Bronchial epithelial cell (primary cell): ENCODE results near the gene TREX2. TPM values are rescaled to one million over a fixed set of nuclear protein-coding genes. Genes with fewer than 3 reads are reported as not detected.

Source experiments
- DNase-seq: peaks from one replicate; pipeline ENCODE4 v3.0.0-alpha.2; 2010; ENCODE audit warnings: low read depth
- FAIRE-seq: peaks from 2 replicates; lab custom pipeline; 2011; peaks lifted over from hg19 to GRCh38; lab: Jason Lieb, UNC
- H3K27me3 ChIP-seq: 2 replicates; pipeline ENCODE4 v1.5.1; 2011; ENCODE audit warnings: low read length; ENCODE audit not compliant: control insufficient read depth, insufficient read depth
- H3K36me3 ChIP-seq: 2 replicates; pipeline ENCODE4 v1.5.1; 2011; ENCODE audit warnings: low read length; ENCODE audit not compliant: control insufficient read depth, insufficient read depth
- H3K4me3 ChIP-seq: 2 replicates; pipeline ENCODE4 v1.5.1; 2011; ENCODE audit warnings: mild to moderate bottlenecking, low read depth, low read length, control low read depth
- total RNA-seq: library from RNA; depleted of rRNA; stranded (reverse); fragments of >200 nt; gene quantifications from 2 replicates; pipeline ENCODE4 v1.2.1, GENCODE V29; 2014
- TF ChIP-seq, protein P1 (sequence below): IDR thresholded peaks from 2 replicates; pipeline ENCODE4 v1.5.1; 2011; ENCODE audit warnings: mild to moderate bottlenecking, moderate library complexity, low read length, control low read depth, inconsistent platforms; ENCODE audit not compliant: insufficient read depth, severe bottlenecking

Gene TREX2
- total RNA-seq, 1 donor from 2014 or later, result 5.5 TPM

DNA sequence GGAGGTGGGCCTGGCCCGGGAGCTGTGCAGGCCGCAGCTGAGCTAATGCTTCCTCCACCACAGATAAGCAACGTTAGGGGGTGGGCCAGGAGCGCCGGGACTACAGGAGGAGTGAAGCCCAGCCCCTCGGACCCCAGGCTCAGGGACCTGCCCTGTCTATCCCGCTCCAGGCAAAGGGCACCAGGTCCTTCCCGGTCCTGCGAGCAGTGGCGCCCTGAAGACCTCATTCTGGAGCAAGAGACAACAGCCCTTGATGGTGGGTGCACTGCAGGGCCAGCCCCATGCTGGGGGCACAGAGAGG lies 730 bp upstream of the TREX2 start:
- FAIRE-seq (no peak), DNase-seq (no peak)
- Histone ChIP-seq H3K4me3 (no peak overlapping the region), H3K36me3 (no peaks in the 10 kb centered on the region), H3K27me3 (no peaks in the 10 kb centered on the region)
- TF ChIP-seq, protein P1, sequence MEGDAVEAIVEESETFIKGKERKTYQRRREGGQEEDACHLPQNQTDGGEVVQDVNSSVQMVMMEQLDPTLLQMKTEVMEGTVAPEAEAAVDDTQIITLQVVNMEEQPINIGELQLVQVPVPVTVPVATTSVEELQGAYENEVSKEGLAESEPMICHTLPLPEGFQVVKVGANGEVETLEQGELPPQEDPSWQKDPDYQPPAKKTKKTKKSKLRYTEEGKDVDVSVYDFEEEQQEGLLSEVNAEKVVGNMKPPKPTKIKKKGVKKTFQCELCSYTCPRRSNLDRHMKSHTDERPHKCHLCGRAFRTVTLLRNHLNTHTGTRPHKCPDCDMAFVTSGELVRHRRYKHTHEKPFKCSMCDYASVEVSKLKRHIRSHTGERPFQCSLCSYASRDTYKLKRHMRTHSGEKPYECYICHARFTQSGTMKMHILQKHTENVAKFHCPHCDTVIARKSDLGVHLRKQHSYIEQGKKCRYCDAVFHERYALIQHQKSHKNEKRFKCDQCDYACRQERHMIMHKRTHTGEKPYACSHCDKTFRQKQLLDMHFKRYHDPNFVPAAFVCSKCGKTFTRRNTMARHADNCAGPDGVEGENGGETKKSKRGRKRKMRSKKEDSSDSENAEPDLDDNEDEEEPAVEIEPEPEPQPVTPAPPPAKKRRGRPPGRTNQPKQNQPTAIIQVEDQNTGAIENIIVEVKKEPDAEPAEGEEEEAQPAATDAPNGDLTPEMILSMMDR, result no peak

DNA sequence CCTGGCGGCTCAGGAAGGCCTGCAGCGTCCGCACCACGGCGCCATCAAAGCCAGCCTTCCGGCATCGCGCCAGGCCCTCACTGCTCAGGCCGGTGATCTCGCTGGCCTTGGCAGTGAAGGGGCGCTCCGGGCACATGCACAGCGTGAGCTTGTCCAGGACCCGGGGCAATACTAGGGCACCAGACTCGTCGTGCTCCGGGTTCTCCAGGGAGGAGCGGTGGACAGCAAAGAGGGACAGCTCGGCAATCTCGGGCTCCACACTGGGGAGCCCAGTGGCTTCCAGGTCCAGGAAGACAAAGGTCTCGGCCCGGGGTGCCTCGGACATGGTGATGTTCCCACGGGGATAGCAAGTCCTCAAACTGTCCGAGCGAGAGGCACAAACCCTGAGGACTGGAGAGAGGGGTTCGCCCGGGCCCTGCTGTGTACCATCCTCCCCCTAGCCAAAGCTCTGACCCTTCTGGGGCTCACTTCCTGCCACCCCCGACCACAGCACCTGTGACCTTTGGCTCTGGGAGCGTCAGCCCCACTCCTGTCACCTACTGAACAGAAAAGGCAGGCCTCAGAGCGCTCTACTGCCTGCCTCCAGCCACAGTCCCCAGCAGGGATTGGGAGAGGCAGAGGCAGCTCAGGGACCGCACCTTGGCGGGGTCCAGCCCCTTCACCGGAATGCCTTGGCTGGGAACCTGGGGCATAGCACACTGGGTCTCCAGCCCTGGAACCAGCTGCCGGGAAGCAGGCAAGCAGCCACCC lies 575 bp downstream of the TREX2 start:
- TF ChIP-seq, protein P1, result no peak
- DNase-seq (no peak), FAIRE-seq (no peak)
- H3K36me3 ChIP-seq, result no peaks in the 10 kb centered on the region
- no peaks in the 10 kb centered on the region for H3K27me3 ChIP-seq
- H3K4me3 ChIP-seq, result no peak overlapping the region

DNA sequence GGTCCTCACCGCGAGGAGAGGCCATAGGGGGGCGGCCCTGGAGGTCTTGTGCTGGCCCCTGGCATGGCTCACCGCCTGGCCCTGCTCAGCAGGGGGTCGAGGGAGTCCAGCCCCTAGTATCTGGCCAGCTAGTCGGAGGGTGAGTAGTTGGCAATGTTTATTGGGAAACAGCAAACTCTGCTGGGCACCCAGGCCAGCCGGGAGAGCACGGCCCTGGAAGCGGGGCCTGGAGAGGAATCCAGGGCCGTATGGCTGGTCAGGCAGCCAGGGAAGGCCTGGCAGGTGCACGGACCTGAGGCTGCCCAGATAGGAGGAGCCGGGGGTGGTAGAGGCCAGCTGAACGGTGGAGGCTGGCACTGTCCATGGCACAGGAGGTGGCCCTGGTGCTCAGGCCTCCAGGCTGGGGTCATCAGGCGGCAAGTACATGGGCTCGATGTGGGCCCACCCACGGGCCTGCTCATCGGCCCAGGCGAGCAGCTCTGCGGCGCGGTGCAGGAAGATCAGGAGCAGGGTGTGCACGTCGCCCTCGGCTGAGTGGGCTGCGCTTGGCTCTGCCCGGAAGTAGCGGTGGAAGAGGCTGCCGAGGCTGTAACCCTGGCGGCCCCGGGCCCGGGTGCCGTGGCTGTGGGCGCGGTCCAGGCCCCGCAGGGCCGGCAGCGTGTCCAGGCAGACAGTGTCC lies 1.4 kb downstream of the TREX2 start:
- Histone ChIP-seq H3K36me3 (no peaks in the 10 kb centered on the region), H3K4me3 (no peak overlapping the region), H3K27me3 (no peaks in the 10 kb centered on the region)
- TF ChIP-seq, protein P1, result no peak
- DNase-seq, result no peak
- no peak for FAIRE-seq

DNA sequence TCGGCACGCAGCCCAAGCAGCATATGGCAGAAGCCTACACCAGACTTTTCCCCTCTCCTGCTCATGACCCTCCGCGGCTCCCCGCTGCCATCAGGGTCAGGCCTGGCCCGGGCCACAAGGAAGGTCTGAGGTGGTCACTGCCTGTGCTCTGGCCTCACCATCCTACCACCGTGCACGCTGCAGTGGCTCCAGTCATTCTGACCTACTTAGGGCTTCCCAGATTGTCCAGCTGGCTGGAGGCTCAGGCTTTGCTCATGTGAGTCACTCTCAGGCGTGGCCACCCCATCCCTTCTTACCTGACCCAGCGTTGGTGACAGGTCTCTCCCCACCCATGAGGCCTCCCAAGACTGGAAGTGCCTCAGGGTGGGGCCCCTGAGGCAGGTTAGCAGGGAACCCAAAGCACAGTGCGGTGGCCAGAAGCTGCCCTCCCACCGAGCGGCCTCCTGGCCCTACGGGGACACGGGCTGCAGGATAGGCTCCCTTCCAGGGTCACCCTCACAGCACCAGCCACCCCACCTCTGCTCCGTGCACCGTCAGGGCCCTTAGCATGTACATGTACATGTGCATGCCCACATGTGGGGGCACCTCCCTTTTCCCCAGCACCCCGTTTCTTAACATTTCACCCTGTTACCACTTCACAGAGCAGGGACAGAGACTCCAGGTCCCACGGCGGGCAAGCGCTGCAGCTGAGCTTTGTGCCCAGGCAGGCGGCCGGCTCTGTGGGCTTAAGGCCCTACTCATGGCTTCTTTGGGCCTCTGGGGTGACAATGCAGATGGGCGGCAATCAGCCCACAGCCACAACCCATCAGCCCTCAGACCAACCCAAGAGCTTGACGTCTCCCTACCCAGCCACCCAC lies 2.2 kb downstream of the TREX2 start:
- DNase-seq (peak; percentile 1), FAIRE-seq (no peak)
- no peak overlapping the region for H3K4me3 ChIP-seq
- no peaks in the 10 kb centered on the region for H3K36me3 ChIP-seq
- TF ChIP-seq, protein P1, result no peak
- H3K27me3 ChIP-seq, result no peaks in the 10 kb centered on the region

DNA sequence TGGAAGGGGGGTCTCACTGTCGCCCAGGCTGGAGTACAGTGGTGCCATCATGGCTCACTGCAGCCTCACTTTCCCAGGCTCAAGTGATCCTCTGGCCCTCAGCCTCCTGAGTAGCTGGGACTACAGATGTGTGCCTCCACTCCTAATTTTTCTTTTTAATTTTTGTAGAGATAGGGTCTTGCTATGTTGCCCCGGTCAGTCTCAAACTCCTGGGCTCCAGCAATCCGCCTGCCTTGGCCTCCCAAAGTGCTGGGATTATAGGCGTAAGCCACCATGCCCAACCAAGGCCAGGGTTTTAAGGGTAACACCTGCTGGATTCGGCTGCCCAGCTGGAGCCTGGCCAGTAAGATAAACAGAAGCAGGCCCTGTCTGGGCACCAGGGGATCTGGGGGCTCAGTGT lies 3.4 kb downstream of the TREX2 start:
- Histone ChIP-seq H3K4me3 (no peak overlapping the region), H3K27me3 (no peaks in the 10 kb centered on the region), H3K36me3 (no peaks in the 10 kb centered on the region)
- TF ChIP-seq, protein P1, result no peak
- FAIRE-seq, result no peak
- no peak for DNase-seq
